SK-N-SH treated with all-trans-retinoic acid at 6 μM for 48 hours (cell line): Measurements from ENCODE around the gene IL36RN.

Source experiments
- BACH2 ChIP-seq: fragments of 250-450 bp; sonication (Bioruptor Pico); IDR thresholded peaks from 2 replicates; pipeline ENCODE4 v1.9.0; 2021; ENCODE audit warnings: mild to moderate bottlenecking, borderline replicate concordance
- SNAI2 ChIP-seq: fragments of 250-450 bp; sonication (Bioruptor Pico); IDR thresholded peaks from 2 replicates; pipeline ENCODE4 v1.5.0; 2020; ENCODE audit warnings: mild to moderate bottlenecking, moderate library complexity
- TCF4 ChIP-seq: fragments of 250-450 bp; sonication (Bioruptor Pico); IDR thresholded peaks from 2 replicates; pipeline ENCODE4 v1.8.0; 2021; ENCODE audit warnings: mild to moderate bottlenecking, moderate library complexity, borderline replicate concordance
- ZFP3 ChIP-seq: fragments of 250-450 bp; sonication (Bioruptor Pico); IDR thresholded peaks from 2 replicates; pipeline ENCODE4 v1.5.0; 2020; ENCODE audit warnings: mild to moderate bottlenecking, moderate library complexity
- ZNF565 ChIP-seq: fragments of 450-650 bp; formaldehyde crosslinking; conservative IDR thresholded peaks from 2 replicates; pipeline ENCODE4 v1.5.0; 2020; ENCODE audit warnings: low read depth, mild to moderate bottlenecking, moderate library complexity
- ZNF8 ChIP-seq: fragments of 450-650 bp; formaldehyde crosslinking; IDR thresholded peaks from 2 replicates; pipeline ENCODE4 v1.5.0; 2020; ENCODE audit warnings: mild to moderate bottlenecking, moderate library complexity
- TF ChIP-seq, protein P1 (sequence below): fragments of 250-450 bp; sonication (Bioruptor Pico); IDR thresholded peaks from 2 replicates; pipeline ENCODE4 v1.8.0; 2020; ENCODE audit warnings: mild to moderate bottlenecking, moderate library complexity, borderline replicate concordance

The IL36RN gene

DNA sequence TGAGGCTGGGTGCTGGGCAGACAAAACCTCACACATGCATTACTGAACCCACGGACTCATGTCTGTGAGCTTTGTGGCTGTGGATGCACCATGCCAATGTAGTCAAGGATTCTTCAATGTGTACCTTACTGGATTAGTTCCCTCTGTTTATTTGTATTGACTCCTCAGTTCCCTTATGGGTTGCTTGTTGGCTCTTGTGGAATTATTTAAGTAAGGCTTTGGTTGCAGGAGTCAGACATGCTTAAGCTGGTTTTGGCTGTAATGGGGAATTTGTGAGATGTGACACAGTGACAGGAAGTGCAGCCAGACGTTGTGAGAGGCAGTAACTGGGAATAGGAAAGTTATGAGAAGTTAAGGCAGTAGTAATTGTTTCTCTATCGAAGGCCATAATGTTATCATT, 54.8 kb downstream of the IL36RN start (continued):
- TF ChIP-seq, protein P1, sequence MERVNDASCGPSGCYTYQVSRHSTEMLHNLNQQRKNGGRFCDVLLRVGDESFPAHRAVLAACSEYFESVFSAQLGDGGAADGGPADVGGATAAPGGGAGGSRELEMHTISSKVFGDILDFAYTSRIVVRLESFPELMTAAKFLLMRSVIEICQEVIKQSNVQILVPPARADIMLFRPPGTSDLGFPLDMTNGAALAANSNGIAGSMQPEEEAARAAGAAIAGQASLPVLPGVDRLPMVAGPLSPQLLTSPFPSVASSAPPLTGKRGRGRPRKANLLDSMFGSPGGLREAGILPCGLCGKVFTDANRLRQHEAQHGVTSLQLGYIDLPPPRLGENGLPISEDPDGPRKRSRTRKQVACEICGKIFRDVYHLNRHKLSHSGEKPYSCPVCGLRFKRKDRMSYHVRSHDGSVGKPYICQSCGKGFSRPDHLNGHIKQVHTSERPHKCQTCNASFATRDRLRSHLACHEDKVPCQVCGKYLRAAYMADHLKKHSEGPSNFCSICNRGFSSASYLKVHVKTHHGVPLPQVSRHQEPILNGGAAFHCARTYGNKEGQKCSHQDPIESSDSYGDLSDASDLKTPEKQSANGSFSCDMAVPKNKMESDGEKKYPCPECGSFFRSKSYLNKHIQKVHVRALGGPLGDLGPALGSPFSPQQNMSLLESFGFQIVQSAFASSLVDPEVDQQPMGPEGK (CRISPR knock-in tag), result no peak
- TF ChIP-seq ZNF8 (CRISPR knock-in tag), result no peak
- no peak for TF ChIP-seq ZFP3 (CRISPR knock-in tag)
- TF ChIP-seq ZNF565 (CRISPR knock-in tag), result no peak
- no peak for TF ChIP-seq SNAI2
- no peak for TF ChIP-seq TCF4 (CRISPR knock-in tag)
- TF ChIP-seq BACH2 (CRISPR knock-in tag), result no peak
